Loucy (cell line): Measurements from ENCODE around the gene DSE.

Experiments
- EZH2phosphoT487 ChIP-seq: fragments of 200-600 bp; IDR thresholded peaks from 2 replicates; pipeline ENCODE4 v1.6.1; 2018; ENCODE audit warnings: antibody characterized with exemption, mild to moderate bottlenecking, moderate library complexity, borderline replicate concordance
- TF ChIP-seq, protein P1 (sequence below): fragments of 200-600 bp; sonication (generic); conservative IDR thresholded peaks from 2 replicates; pipeline ENCODE4 v1.5.1; 2014; ENCODE audit warnings: mild to moderate bottlenecking, antibody characterized with exemption, low read length

DNA sequence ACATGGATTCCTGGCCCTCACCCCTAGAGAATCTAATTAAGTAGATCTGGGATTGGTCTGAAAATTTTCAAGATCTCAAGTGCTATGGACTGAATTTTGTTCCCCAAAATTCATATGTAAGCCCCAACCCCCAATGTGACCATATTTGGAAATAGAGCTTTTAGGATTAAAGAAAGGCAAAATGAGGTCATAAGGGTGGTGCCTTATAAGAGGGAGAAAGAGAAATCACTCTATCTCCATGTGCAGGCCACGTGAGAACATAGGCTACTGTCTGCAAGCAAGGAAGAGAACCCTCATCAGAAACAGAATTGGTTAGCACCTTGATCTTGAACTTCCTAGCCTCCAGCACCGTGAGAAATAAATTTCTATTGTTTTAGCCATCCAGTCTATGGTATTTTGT, 8.5 kb upstream of the DSE start:
- TF ChIP-seq, protein P1, sequence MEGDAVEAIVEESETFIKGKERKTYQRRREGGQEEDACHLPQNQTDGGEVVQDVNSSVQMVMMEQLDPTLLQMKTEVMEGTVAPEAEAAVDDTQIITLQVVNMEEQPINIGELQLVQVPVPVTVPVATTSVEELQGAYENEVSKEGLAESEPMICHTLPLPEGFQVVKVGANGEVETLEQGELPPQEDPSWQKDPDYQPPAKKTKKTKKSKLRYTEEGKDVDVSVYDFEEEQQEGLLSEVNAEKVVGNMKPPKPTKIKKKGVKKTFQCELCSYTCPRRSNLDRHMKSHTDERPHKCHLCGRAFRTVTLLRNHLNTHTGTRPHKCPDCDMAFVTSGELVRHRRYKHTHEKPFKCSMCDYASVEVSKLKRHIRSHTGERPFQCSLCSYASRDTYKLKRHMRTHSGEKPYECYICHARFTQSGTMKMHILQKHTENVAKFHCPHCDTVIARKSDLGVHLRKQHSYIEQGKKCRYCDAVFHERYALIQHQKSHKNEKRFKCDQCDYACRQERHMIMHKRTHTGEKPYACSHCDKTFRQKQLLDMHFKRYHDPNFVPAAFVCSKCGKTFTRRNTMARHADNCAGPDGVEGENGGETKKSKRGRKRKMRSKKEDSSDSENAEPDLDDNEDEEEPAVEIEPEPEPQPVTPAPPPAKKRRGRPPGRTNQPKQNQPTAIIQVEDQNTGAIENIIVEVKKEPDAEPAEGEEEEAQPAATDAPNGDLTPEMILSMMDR: no peak
- TF ChIP-seq EZH2phosphoT487: no peak
